Caco-2 (cell line): ENCODE data around the gene SHC3. TPM values are rescaled to one million over a fixed set of nuclear protein-coding genes. Genes with fewer than 3 reads are reported as not detected.

ENCODE experiments used
- BruUV-seq: library from RNA; stranded (reverse); fragments of 400-500 nt; replicated peaks from 2 replicates; lab custom pipeline; 2021; lab: Mats Ljungman, UMichigan
- CTCF ChIA-PET: fragments of 300-600 bp; sonication (Branson Sonifier 250); formaldehyde crosslinking; loops from one replicate; lab custom pipeline; 2022; ENCODE audit warnings: antibody characterized with exemption; lab: Charles Lee
- POLR2A ChIA-PET: fragments of 300-600 bp; sonication (Branson Sonifier 250); formaldehyde crosslinking; loops from one replicate; lab custom pipeline; 2022; ENCODE audit warnings: antibody characterized with exemption; lab: Charles Lee
- DNase-seq, 2 experiments: peaks; one replicate each; pipeline versions ENCODE4 v3.0.0 to v3.0.0-alpha.2; 2020 to 2022
- H3K27me3 ChIP-seq: replicated peaks from 2 replicates; pipeline ENCODE4 v1.6.0; 2011; ENCODE audit warnings: low read length; ENCODE audit not compliant: control insufficient read depth, insufficient read depth
- H3K36me3 ChIP-seq: 2 replicates; pipeline ENCODE4 v1.5.1; 2011; ENCODE audit warnings: low read length; ENCODE audit not compliant: control insufficient read depth, insufficient read depth
- H3K4me1 ChIP-seq: fragments of 250-450 bp; sonication (Bioruptor Pico); 2 replicates; pipeline ENCODE4 v1.5.1; 2020; ENCODE audit warnings: mild to moderate bottlenecking
- H3K4me3 ChIP-seq: 2 replicates; pipeline ENCODE4 v1.5.1; 2011; ENCODE audit warnings: low read depth, mild to moderate bottlenecking, control low read depth, low read length
- H3K9me3 ChIP-seq: fragments of 250-450 bp; sonication (Bioruptor Pico); 2 replicates; pipeline ENCODE4 v1.5.1; 2020; ENCODE audit warnings: mild to moderate bottlenecking, moderate library complexity
- H3K27ac Mint-ChIP-seq: one replicate; pipeline ENCODE4 v1.8.0; 2022; ENCODE audit warnings: mixed read lengths; ENCODE audit not compliant: unreplicated experiment
- H3K27me3 Mint-ChIP-seq: one replicate; pipeline ENCODE4 v1.8.0; 2022; ENCODE audit warnings: mixed read lengths; ENCODE audit not compliant: insufficient read depth, unreplicated experiment
- H3K36me3 Mint-ChIP-seq: one replicate; pipeline ENCODE4 v1.8.0; 2022; ENCODE audit warnings: mild to moderate bottlenecking, mixed read lengths; ENCODE audit not compliant: insufficient read depth, unreplicated experiment
- H3K4me1 Mint-ChIP-seq: one replicate; pipeline ENCODE4 v1.8.0; 2022; ENCODE audit warnings: low read depth, mixed read lengths; ENCODE audit not compliant: unreplicated experiment
- H3K4me3 Mint-ChIP-seq: one replicate; pipeline ENCODE4 v1.8.0; 2022; ENCODE audit warnings: mild to moderate bottlenecking, moderate library complexity, mixed read lengths; ENCODE audit not compliant: unreplicated experiment
- H3K9me3 Mint-ChIP-seq: one replicate; pipeline ENCODE4 v1.8.0; 2022; ENCODE audit warnings: mixed read lengths; ENCODE audit not compliant: unreplicated experiment
- intact Hi-C: fragments of 100-400 bp; cut with micrococcal nuclease; formaldehyde crosslinking; loops from one replicate; pipeline ENCODE4 v1.10.0; 2022; ENCODE audit not compliant: unreplicated experiment
- total RNA-seq: library from RNA; stranded (reverse); gene quantifications from 2 replicates; pipeline ENCODE4 v1.2.3, GENCODE V29; 2022
- TF ChIP-seq, protein P1 (sequence below), 2 experiments: fragments of 200-600 bp in 1 of 2; IDR thresholded peaks; 1 replicate in 1 of 2; 2 replicates in 1 of 2; pipeline versions ENCODE4 v1.5.1 to v1.8.0; 2011 to 2022; ENCODE audit warnings: antibody characterized with exemption in 1 of 2, control low read depth in 1 of 2, inconsistent platforms in 1 of 2, low read depth in 1 of 2, low read length in 1 of 2, mild to moderate bottlenecking in 1 of 2, moderate library complexity in 1 of 2; ENCODE audit not compliant: insufficient read depth in 1 of 2, severe bottlenecking in 1 of 2, unreplicated experiment in 1 of 2

SHC3 gene
- total RNA-seq, 1 experiment from 2014 or later: 0.20 TPM

DNA sequence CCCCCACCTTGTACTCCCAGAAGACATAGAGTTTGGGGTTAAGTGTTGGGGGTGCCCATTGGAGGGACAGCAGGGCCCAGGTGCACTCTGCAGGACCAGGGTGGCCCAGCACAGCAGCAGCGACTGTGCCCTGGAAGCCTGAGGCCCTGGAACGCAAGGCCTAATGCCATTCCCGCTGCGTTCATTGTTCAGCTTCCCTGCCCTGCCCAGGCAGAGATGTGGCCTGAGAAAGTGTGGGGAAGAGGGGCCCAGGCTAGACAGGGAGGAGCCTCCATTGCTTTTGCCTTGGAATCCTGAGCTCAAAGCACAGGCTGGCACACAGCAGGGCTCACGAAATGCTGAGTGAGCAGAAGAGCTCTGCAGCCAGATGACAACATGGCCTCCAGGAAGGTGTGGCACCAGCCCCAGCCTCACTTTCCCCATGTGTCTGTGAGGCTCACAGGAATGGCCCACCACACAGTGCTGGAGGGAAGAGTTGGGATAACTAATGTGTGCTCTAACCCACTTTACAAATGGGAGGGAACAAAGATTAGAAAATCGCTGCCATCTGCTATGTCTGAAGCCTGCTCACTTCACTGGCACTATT lies 168.0 kb downstream of the SHC3 start:
- TF ChIP-seq, protein P1, sequence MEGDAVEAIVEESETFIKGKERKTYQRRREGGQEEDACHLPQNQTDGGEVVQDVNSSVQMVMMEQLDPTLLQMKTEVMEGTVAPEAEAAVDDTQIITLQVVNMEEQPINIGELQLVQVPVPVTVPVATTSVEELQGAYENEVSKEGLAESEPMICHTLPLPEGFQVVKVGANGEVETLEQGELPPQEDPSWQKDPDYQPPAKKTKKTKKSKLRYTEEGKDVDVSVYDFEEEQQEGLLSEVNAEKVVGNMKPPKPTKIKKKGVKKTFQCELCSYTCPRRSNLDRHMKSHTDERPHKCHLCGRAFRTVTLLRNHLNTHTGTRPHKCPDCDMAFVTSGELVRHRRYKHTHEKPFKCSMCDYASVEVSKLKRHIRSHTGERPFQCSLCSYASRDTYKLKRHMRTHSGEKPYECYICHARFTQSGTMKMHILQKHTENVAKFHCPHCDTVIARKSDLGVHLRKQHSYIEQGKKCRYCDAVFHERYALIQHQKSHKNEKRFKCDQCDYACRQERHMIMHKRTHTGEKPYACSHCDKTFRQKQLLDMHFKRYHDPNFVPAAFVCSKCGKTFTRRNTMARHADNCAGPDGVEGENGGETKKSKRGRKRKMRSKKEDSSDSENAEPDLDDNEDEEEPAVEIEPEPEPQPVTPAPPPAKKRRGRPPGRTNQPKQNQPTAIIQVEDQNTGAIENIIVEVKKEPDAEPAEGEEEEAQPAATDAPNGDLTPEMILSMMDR (IDR thresholded peaks at IDR 0.05; ENCODE audit: insufficient read depth in 1 of 2, low read depth in 1 of 2, low read length in 1 of 2, severe bottlenecking in 1 of 2, unreplicated experiment in 1 of 2): no peak
- intact Hi-C loops: no loop called here
- peaks cover 6% of the 10 kb centered on the region for H3K4me1 Mint-ChIP-seq
- H3K9me3 ChIP-seq: no peaks in the 10 kb centered on the region
- no peak for DNase-seq
- POLR2A ChIA-PET: no interaction called here
- no peak overlapping the region for H3K4me3 Mint-ChIP-seq
- peaks cover 2% of the 10 kb centered on the region for H3K27me3 Mint-ChIP-seq
- no peak overlapping the region for H3K4me3 ChIP-seq
- no TSS peak for BruUV-seq
- H3K36me3 Mint-ChIP-seq: no peaks in the 10 kb centered on the region
- H3K4me1 ChIP-seq: no peaks in the 10 kb centered on the region
- CTCF ChIA-PET: no interaction called here
- H3K36me3 ChIP-seq: no peaks in the 10 kb centered on the region
- no peak overlapping the region for H3K27ac Mint-ChIP-seq
- no peaks in the 10 kb centered on the region for H3K9me3 Mint-ChIP-seq
- no peaks in the 10 kb centered on the region for H3K27me3 ChIP-seq

DNA sequence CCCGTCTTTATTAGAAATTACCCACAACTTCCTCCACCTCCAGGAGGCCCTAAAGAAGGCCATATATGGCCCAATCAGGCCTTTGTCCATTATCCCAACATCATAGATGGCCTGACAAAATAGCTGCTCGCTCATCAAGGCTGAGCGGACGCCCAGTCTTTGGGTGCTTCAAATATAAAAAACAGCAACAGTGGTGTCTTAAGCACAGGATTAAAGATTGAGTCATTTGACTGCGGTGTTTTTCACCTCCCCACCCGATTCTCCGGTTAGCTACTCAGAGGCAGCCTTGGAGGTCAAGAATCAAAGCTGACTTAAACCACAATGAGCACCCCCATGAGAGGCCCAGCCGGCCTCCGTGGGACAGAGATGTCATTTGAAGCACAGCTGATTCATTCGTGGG lies 168.6 kb downstream of the SHC3 start:
- peaks cover 6% of the 10 kb centered on the region for H3K4me1 Mint-ChIP-seq
- TF ChIP-seq, protein P1 (IDR thresholded peaks at IDR 0.05; ENCODE audit: insufficient read depth in 1 of 2, low read depth in 1 of 2, low read length in 1 of 2, severe bottlenecking in 1 of 2, unreplicated experiment in 1 of 2): no peak
- no TSS peak for BruUV-seq
- H3K4me1 ChIP-seq: no peaks in the 10 kb centered on the region
- H3K27ac Mint-ChIP-seq: no peak overlapping the region
- DNase-seq: no peak
- H3K4me3 Mint-ChIP-seq: no peak overlapping the region
- H3K27me3 ChIP-seq: no peaks in the 10 kb centered on the region
- H3K36me3 ChIP-seq: no peaks in the 10 kb centered on the region
- ChIA-PET CTCF (no interaction called here), POLR2A (no interaction called here)
- intact Hi-C loops: no loop called here
- no peak overlapping the region for H3K4me3 ChIP-seq
- peaks cover 2% of the 10 kb centered on the region for H3K27me3 Mint-ChIP-seq
- H3K9me3 ChIP-seq: no peaks in the 10 kb centered on the region
- no peaks in the 10 kb centered on the region for H3K9me3 Mint-ChIP-seq
- no peaks in the 10 kb centered on the region for H3K36me3 Mint-ChIP-seq

DNA sequence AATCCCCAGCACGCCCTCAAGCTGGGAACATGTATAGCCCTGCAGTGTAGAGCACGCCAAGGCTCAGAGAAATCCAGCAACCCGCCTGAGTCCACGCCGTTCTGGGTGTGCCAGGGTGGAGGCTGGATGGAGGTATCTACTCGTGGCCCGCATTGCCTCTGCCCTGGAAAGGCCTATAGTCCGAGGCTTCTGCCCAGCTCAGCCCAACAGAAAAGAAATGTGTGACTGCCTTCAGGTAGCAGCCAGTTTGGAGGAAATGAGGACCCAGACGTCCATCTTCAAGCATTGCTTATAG lies 169.1 kb downstream of the SHC3 start:
- Histone ChIP-seq H3K9me3 (no peaks in the 10 kb centered on the region), H3K27me3 (no peaks in the 10 kb centered on the region), H3K4me1 (no peaks in the 10 kb centered on the region), H3K4me3 (no peak overlapping the region), H3K36me3 (no peaks in the 10 kb centered on the region)
- no peaks in the 10 kb centered on the region for H3K9me3 Mint-ChIP-seq
- peaks cover 6% of the 10 kb centered on the region for H3K4me1 Mint-ChIP-seq
- no peak for DNase-seq
- no peak overlapping the region for H3K4me3 Mint-ChIP-seq
- intact Hi-C loops: no loop called here
- ChIA-PET POLR2A (no interaction called here), CTCF (no interaction called here)
- BruUV-seq: no TSS peak
- peaks cover 2% of the 10 kb centered on the region for H3K27me3 Mint-ChIP-seq
- no peak overlapping the region for H3K27ac Mint-ChIP-seq
- no peaks in the 10 kb centered on the region for H3K36me3 Mint-ChIP-seq
- TF ChIP-seq, protein P1 (IDR thresholded peaks at IDR 0.05; ENCODE audit: insufficient read depth in 1 of 2, low read depth in 1 of 2, low read length in 1 of 2, severe bottlenecking in 1 of 2, unreplicated experiment in 1 of 2): no peak
